Left renal pelvis (tissue), 4 donors: Measurements from ENCODE around the gene ABI3. TPM values are rescaled to one million over a fixed set of nuclear protein-coding genes. Genes with fewer than 3 reads are reported as not detected.

ENCODE experiments used
- DNase-seq, 4 donors: peaks; one replicate each; pipeline ENCODE4 v3.0.0-alpha.2; 2013; ENCODE audit warnings: low read depth in 4 of 4, low spot score in 3 of 4
- polyA plus RNA-seq, 4 donors: library from polyadenylated mRNA; unstranded; fragments of 120-200 nt; gene quantifications; one replicate each; pipeline ENCODE4 v1.2.1, GENCODE V29; 2013; ENCODE audit not compliant: insufficient read length in 4 of 4

ABI3 gene
- polyA plus RNA-seq, 4 donors = 2.9 to 5.6 (median 4.1) TPM

GRCh38 chr17:49195751-49196150 lies 14.8 kb upstream of the ABI3 start:
- DNase-seq = no peak

DNA sequence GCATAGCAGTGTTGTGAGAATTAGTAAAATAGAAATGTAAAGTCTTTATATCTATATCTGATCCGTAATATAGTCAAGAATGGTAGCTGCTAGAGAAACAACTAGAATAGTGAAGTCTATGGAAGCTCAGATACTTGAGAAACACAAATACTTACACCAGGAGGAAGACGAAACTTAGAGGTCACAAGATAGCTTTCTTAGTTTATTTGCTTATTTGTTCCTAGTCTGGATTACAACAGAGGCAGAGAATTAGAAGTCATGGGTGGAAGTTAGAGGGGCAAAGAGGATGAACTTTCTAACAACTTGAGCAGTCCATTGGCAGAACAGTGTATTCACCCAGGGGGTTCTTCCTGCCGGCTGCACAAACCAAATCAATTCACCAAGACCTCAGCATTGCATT lies 14.0 kb upstream of the ABI3 start:
- no peak for DNase-seq

- DNase-seq = no peak
Observed at GRCh38 chr17:49197346-49197998, 13.0 kb upstream of the ABI3 start.

DNA sequence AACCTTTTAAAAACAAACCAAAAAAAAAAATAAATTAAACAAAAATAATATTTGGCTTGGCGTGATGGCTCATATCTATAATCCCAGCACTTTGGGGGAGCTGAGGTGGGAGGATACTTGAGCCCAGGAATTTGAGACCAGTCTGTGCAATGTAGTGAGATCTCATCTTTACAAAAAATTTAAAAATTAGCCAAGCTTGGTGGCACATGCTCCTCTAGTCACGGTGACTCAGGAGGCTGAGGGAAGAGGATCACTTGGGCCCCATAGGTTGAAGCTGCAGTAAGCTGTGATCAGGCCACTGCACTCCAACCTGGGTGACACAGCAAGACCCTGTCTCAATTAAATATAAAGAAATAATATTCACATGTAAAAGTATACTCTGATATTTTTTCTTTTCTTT lies 12.3 kb upstream of the ABI3 start:
- DNase-seq = no peak

GRCh38 chr17:49200423-49201083 lies 10.0 kb upstream of the ABI3 start:
- DNase-seq = no peak

DNA sequence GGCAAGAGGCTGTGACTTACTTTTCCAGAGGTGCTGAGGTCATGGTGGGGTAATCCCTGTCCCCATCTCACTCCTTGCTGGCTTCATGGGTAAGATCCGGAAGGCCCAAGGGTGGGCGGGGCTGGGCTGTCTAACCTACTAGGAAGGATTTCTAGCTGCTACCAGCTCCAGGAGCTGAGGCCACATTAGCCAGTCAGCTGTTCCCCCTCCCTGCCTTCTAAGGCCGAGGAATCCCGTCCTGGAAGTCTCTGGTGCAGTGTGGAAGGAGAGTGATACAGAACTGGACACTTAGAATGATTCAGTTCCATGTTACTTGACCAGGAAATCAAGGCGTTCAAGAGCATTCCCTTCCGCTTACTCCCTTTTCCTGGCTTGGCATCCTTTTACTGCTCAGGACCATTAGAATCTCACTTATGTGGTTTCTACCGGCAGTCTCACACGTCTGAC lies 9.0 kb upstream of the ABI3 start:
- no peak for DNase-seq

DNA sequence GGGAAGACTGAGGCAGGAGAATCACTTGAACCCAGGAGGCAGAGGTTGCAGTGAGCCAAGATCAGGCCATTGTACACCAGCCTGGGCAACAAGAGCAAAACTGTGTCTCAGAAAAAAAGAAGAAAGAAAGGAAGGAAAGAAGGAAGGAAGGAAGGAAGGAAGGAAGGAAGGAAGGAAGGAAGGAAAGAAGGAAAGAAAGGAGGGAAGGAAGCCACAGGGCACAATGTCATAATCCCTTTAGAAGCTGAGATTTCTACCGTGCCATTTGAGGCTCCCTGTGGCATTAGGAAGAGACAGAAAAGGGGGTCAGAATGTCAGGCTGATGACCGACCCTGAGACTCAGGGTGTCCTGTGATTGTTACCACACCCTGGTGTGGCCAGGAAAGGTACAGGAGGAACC lies 6.7 kb upstream of the ABI3 start:
- DNase-seq = no peak

DNA sequence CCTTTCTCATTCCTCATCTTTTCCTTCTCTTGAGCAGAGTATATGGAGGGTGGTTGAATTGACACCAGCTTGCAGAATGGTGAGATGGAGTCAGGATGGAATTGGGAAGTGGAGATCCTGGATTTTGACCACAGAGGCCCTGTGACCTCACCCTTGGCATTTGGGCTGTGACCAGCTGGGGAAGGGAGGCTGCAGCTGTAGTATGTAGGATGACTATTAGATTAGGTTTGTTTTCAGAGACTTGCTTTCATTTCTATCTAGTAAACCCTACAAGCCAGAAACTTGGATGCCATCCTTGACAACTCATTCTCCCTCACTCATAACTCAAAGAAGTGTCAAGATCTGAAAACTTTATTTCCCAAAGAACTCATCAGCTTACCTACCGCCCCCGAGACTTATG lies 6.0 kb upstream of the ABI3 start:
- DNase-seq = no peak

DNA sequence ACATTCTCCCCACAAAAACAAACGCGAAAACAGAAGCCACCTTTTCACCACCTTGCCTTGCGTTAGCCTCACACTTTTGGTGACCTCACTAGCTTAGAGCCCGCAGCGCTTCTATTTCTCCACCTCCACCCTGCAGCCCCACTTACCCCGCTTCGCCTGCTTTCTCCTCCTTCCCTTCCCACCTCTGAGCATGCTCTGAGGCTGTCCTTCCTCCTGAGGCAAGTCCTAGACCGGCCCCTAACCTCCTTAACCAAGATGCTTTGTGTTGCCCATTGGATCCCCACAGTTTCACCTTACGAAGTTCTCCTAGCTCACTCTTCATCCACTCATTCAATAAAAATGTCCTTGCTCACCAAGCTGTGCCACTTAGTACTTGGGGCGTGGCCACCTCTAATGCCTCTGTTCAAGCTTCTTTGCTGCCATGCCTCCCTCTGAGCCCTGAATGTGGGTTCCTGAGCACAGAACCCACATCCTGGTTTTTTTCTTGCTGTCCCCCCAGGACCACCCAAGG lies 1.4 kb upstream of the ABI3 start:
- DNase-seq = no peak

DNA sequence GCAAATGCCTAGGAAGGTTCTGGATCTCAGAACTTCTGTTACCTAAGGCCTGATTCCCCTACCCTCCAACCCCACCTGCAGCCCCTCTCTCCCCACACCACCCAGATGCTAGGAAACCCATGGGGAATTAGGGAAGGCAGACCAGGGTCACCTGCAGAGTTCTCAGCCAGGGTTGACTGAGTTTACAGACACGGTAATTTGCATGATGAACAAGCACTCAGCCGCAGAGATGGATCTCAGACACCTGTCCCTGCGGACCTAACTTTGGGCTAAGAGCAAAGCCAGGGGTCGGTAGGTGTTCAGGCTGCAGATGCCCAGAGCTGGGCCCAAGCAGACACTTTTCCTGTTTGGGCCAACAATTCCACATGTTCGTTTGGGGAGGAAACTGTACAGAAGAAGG lies 2.9 kb downstream of the ABI3 start:
- DNase-seq = no peak

DNA sequence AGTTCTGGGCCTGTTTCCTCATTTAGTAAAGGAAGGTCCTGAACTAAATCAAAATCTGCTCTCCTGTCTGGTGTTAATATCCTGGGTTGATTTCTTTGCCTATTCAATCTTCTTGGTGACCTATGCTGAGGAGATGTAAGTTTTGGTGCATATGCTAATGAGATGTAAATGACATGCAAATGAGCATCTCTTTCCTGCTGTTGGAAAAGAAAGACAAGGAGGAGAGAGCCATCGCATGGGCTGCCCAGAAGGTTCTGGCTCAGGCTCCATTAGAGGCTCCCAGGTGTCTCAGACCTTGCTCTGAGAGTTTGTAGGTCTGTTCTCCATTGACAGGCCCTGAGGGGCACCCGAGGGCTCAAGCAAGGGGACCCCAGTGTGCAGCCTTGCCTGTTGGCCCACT lies 3.3 kb downstream of the ABI3 start:
- no peak for DNase-seq

DNA sequence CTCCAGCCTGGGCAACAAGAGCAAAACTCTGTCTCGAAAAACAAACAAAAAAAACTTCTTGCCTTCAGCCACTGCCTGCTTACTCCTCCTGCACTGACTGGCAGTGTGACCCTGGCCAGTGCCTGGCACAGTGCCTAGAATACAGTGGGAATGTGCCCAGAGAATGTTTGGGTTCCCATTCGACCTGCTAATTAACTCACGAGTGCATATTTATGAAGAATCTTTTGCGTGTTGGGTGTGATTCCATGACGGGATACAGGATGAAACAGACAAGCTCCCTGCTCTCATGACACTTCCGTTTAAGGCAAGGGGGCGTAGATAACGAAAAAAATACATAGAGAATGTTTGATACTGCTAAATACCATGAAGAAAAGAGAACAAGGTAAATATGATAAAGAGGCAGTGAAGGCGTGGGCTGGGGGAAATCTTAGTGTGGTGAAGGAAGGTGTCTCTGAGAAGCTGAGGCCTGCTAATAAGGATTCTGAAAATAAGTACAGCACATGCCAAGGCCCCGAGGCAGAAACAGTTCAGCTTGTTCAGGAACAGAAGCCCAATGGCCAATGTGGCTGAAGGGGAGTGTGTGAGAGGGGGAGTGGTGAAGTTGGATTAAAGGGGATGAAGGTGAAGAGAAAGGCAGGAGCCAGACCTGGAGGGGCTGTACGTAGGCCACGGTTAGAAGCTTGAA lies 4.3 kb downstream of the ABI3 start:
- DNase-seq = no peak

GRCh38 chr17:49216482-49216881 lies 6.0 kb downstream of the ABI3 start:
- DNase-seq = no peak

DNA sequence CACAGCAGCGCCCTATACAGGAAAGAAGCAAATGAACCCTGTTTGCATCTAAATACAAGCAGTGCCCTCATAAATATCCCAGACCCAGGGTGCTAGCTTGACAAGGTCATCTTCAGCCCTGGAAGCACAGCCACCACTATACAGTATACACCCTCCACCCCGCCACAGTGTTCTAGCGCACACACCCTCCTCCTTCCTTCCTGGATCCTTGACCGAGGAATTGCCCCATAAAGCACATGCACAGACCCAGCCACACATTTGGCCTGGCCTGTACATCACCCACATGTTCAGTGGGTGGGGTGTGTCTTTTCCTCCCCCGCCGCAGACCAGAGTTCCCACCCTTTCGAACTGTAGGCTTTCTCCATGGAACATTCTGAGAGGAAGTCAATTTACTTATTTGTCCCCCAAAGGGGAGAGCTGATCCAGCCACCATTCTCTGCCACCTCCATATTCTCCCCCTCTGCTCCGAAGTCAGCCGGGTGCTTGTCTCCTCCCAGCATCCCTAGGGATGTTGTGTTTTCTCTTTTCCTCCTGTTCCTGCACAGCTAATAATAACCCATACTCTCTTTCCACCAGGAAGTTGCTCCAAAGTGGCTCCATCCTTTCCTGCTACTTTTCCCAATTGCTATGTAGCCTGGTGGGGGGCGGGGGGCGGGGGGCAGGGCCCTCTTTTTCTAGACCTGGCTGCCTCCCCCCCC lies 6.6 kb downstream of the ABI3 start:
- DNase-seq = no peak

GRCh38 chr17:49217651-49218413 lies 7.3 kb downstream of the ABI3 start:
- no peak for DNase-seq

DNA sequence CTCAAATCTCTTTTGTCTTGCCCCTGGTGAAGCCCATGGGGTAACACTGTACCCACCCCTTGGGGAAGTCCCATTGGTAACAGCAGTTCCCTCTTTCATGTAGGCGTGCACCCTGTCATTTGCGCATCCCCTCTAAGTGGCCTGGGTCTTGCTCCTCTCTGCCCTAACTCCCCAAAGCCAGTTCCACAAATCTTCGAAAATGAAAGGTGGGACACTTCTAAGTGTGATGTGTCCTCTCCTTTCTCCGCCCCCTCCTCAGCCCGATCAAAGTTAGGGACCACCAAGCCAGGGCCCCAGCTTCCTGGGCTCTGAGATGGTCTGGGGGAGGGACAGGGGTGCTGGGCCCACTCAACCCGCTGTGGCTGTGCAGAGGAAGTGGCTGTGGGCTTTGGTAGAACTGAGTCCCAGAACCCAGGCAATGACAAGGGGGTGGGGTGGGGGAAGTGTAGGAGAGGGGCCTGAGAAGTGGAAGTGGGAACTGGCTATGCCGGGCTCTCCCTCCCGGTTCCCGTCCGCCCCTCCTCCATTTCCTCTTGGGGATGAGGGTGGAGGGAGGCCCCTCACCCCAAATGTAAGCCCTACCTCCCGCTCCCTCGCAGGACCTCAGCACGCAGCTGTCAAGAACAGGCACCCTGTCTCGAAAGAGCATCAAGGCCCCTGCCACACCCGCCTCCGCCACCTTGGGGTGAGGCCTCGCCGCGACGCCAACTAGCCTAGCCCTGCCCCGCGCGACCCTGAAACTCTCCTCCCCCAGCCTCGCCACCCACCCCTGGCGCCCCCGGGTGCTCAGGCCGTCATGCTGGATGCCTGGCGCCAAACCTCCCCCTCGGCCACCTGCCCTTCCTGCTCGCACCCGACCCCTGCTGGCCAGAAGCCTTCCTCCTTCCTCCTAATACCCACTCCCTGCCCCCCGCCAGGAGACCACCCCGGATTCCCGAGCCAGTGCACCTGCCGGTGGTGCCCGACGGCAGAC lies 8.7 kb downstream of the ABI3 start:
- DNase-seq = no peak

DNA sequence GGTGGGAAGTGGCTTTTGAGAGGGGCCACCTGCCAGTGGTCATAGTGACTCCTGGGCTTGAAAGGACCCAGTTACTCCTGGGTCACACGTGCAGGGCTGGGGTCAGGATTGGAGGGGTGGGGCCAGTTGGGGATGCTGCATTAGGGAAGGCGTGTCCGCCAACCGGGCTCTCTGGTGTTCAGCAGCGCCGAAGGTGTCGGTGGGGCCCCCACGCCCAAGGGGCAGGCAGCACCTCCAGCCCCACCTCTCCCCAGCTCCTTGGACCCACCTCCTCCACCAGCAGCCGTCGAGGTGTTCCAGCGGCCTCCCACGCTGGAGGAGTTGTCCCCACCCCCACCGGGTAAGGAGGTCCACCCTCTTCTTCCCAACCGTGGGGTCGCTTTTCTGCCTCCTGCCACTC lies 9.5 kb downstream of the ABI3 start:
- DNase-seq = no peak

DNA sequence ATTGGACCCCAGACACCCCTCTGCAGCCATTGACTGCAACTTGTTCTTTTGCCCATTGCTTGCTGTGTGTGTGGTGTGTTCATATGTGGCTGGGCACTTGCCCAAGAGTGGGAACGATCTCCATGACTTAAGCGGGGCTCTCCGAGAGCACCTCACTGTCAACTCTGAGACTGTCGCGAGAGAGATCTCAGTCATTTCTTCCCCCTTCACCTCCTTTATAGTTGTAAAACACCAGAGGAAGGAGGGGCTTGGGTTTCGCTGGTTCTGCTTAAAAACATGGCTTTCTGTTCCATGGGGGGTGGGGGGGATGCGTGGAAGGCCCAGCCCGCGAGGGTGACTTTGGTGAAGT lies 12.6 kb downstream of the ABI3 start:
- no peak for DNase-seq

- DNase-seq = no peak
Observed at GRCh38 chr17:49223517-49224197, 13.2 kb downstream of the ABI3 start.
